H1 (cell line): Measurements from ENCODE around the gene GEMIN7. TPM values are rescaled to one million over a fixed set of nuclear protein-coding genes. Genes with fewer than 3 reads are reported as not detected.

Experiments used
- CTCF ChIA-PET: fragments of 300-600 bp; sonication (Branson Sonifier 250); formaldehyde crosslinking; loops from one replicate; lab custom pipeline; 2021; ENCODE audit not compliant: partially characterized antibody; lab: Charles Lee
- POLR2A ChIA-PET: fragments of 300-600 bp; sonication (Branson Sonifier 250); formaldehyde crosslinking; loops from one replicate; lab custom pipeline; 2021; ENCODE audit warnings: inconsistent platforms; ENCODE audit not compliant: partially characterized antibody; lab: Charles Lee
- DNase-seq, 2 experiments: peaks; one replicate each; pipeline versions ENCODE4 v3.0.0 to v3.0.0-alpha.2; 2010 to 2022; ENCODE audit warnings: low spot score in 2 of 2, low read depth in 1 of 2, mixed read lengths in 1 of 2
- FAIRE-seq: peaks from 2 replicates; lab custom pipeline; 2011; peaks lifted over from hg19 to GRCh38; lab: Jason Lieb, UNC
- H2AFZ ChIP-seq: 2 replicates; pipeline ENCODE4 v1.8.1; 2012; ENCODE audit warnings: low read length, inconsistent platforms
- H2AK5ac ChIP-seq: 2 replicates; pipeline ENCODE4 v1.6.1; 2013; ENCODE audit warnings: low read depth, low read length
- H2BK120ac ChIP-seq: replicated peaks from 2 replicates; pipeline ENCODE3; 2013; ENCODE audit warnings: low read depth, low read length, inconsistent platforms
- H2BK12ac ChIP-seq: 2 replicates; pipeline ENCODE4 v1.6.1; 2013; ENCODE audit warnings: low read depth, low read length
- H2BK15ac ChIP-seq: 2 replicates; pipeline ENCODE4 v1.6.1; 2013; ENCODE audit warnings: low read length
- H2BK20ac ChIP-seq: 2 replicates; pipeline ENCODE4 v1.6.1; 2013; ENCODE audit warnings: low read length
- H2BK5ac ChIP-seq: 2 replicates; pipeline ENCODE4 v1.6.1; 2013; ENCODE audit warnings: low read depth, low read length
- H3K14ac ChIP-seq: 2 replicates; pipeline ENCODE4 v1.6.1; 2013; ENCODE audit warnings: inconsistent platforms; ENCODE audit not compliant: insufficient read length
- H3K18ac ChIP-seq: 2 replicates; pipeline ENCODE4 v1.6.1; 2013; ENCODE audit warnings: low read length; ENCODE audit errors: extremely low read depth
- H3K23ac ChIP-seq: 2 replicates; pipeline ENCODE4 v1.6.1; 2013; ENCODE audit warnings: inconsistent platforms; ENCODE audit not compliant: insufficient read length
- H3K23me2 ChIP-seq: 2 replicates; pipeline ENCODE4 v1.6.1; 2013; ENCODE audit warnings: low read depth, low read length
- H3K27ac ChIP-seq: 2 replicates; pipeline ENCODE4 v1.6.1; 2011; ENCODE audit warnings: low read depth, low read length, inconsistent platforms
- H3K27me3 ChIP-seq, 4 experiments: replicated peaks in 1 of 4; 1 replicate in 1 of 4; 2 replicates in 3 of 4; pipeline versions ENCODE4 v1.6.1 to v1.8.1; 2011 to 2013; ENCODE audit warnings: low read length in 3 of 4, mild to moderate bottlenecking in 3 of 4, inconsistent platforms in 2 of 4, mixed read lengths in 2 of 4, moderate library complexity in 1 of 4; ENCODE audit not compliant: control insufficient read depth in 3 of 4, insufficient read depth in 3 of 4; ENCODE audit errors: extremely low read depth in 1 of 4
- H3K36me3 ChIP-seq, 4 experiments: 2 replicates each; pipeline versions ENCODE4 v1.6.1 to v1.8.1; 2011 to 2013; ENCODE audit warnings: mild to moderate bottlenecking in 4 of 4, low read length in 3 of 4, moderate library complexity in 2 of 4, control low read depth in 1 of 4, inconsistent platforms in 1 of 4; ENCODE audit not compliant: insufficient read depth in 4 of 4, control insufficient read depth in 2 of 4
- H3K4ac ChIP-seq: replicated peaks from 2 replicates; pipeline ENCODE3; 2013; ENCODE audit warnings: low read length, low read depth, mixed read lengths, inconsistent platforms; ENCODE audit not compliant: insufficient read length
- H3K4me1 ChIP-seq, 4 experiments: replicated peaks in 1 of 4; 1 replicate in 1 of 4; 2 replicates in 3 of 4; pipeline versions ENCODE4 v1.6.1 to v1.8.1; 2011 to 2013; ENCODE audit warnings: low read length in 3 of 4, inconsistent platforms in 2 of 4, mixed read lengths in 1 of 4; ENCODE audit not compliant: insufficient read depth in 4 of 4, control insufficient read depth in 3 of 4
- H3K4me2 ChIP-seq, 2 experiments: 2 replicates each; pipeline versions ENCODE4 v1.6.1 to v1.8.1; 2011 to 2013; ENCODE audit warnings: low read depth in 2 of 2, low read length in 2 of 2, control low read depth in 1 of 2, inconsistent platforms in 1 of 2, mild to moderate bottlenecking in 1 of 2; ENCODE audit not compliant: insufficient read depth in 1 of 2
- H3K4me3 ChIP-seq, 4 experiments: fragments of 200-600, 300-600 bp in 1 of 4; sonication (generic), shearing (Covaris generic), sonication (Bioruptor Twin) in 1 of 4; 2 replicates each; pipeline versions ENCODE4 v1.5.1 to v1.8.1; 2011 to 2016; ENCODE audit warnings: low read length in 4 of 4, low read depth in 3 of 4, control low read depth in 2 of 4, inconsistent platforms in 2 of 4, mild to moderate bottlenecking in 2 of 4, mixed read lengths in 1 of 4, moderate library complexity in 1 of 4; ENCODE audit not compliant: insufficient read depth in 2 of 4; ENCODE audit errors: extremely low read depth in 1 of 4
- H3K56ac ChIP-seq: replicated peaks from 2 replicates; pipeline ENCODE3; 2013; ENCODE audit warnings: low read depth, mild to moderate bottlenecking, mixed read lengths, low read length, inconsistent platforms; ENCODE audit not compliant: insufficient read length
- H3K79me1 ChIP-seq: 2 replicates; pipeline ENCODE4 v1.6.1; 2013; ENCODE audit warnings: low read depth, low read length, control low read depth
- H3K79me2 ChIP-seq, 2 experiments: 2 replicates each; pipeline versions ENCODE4 v1.6.1 to v1.8.1; 2012 to 2013; ENCODE audit warnings: low read length in 2 of 2, mild to moderate bottlenecking in 2 of 2, inconsistent platforms in 1 of 2; ENCODE audit not compliant: insufficient read depth in 2 of 2, control insufficient read depth in 1 of 2
- H3K9ac ChIP-seq, 4 experiments: replicated peaks in 1 of 4; 1 replicate in 1 of 4; 2 replicates in 3 of 4; pipeline versions ENCODE4 v1.6.1 to v1.8.1; 2011 to 2013; ENCODE audit warnings: low read depth in 3 of 4, low read length in 3 of 4, control low read depth in 2 of 4, mild to moderate bottlenecking in 2 of 4, moderate library complexity in 2 of 4, inconsistent platforms in 1 of 4; ENCODE audit errors: extremely low read depth in 1 of 4
- H3K9me3 ChIP-seq, 2 experiments: 2 replicates each; pipeline versions ENCODE4 v1.6.1 to v1.8.1; 2012 to 2013; ENCODE audit warnings: mild to moderate bottlenecking in 2 of 2, moderate library complexity in 2 of 2, control low read depth in 1 of 2, inconsistent platforms in 1 of 2, low read depth in 1 of 2, low read length in 1 of 2, mixed read lengths in 1 of 2; ENCODE audit not compliant: insufficient read depth in 2 of 2
- H4K20me1 ChIP-seq, 2 experiments: replicated peaks in 1 of 2; 2 replicates each; pipeline versions ENCODE3 to v1.8.1; 2011 to 2013; ENCODE audit warnings: inconsistent platforms in 2 of 2, low read length in 2 of 2, mild to moderate bottlenecking in 1 of 2; ENCODE audit not compliant: insufficient read depth in 2 of 2, control insufficient read depth in 1 of 2
- H4K5ac ChIP-seq: 2 replicates; pipeline ENCODE4 v1.6.1; 2013; ENCODE audit warnings: low read length, low read depth, mixed read lengths, inconsistent platforms; ENCODE audit not compliant: insufficient read length
- H4K8ac ChIP-seq: 2 replicates; pipeline ENCODE4 v1.8.0; 2013; ENCODE audit warnings: mild to moderate bottlenecking, moderate library complexity, low read length, inconsistent platforms; ENCODE audit not compliant: insufficient read depth; ENCODE audit errors: extremely low read depth
- H4K91ac ChIP-seq: replicated peaks from 2 replicates; pipeline ENCODE3; 2013; ENCODE audit warnings: low read length, mixed read lengths, inconsistent platforms; ENCODE audit not compliant: insufficient read length
- BACH1 ChIP-seq: IDR thresholded peaks from 2 replicates; pipeline ENCODE4 v1.6.1; 2012; ENCODE audit warnings: low read length, improper control_type of control experiment
- CBX8 ChIP-seq: fragments of 300-800, 300-1000 bp; sonication (generic); IDR thresholded peaks from 2 replicates; pipeline ENCODE4 v1.7.1; 2016; ENCODE audit warnings: low read depth, low read length, borderline replicate concordance
- E2F6 ChIP-seq: IDR thresholded peaks from 2 replicates; pipeline ENCODE4 v1.6.1; 2012; ENCODE audit warnings: inconsistent platforms
- POLR2A ChIP-seq, 2 experiments: IDR thresholded peaks; 1 replicate in 1 of 2; 2 replicates in 1 of 2; pipeline ENCODE4 v1.6.1; 2011; ENCODE audit warnings: low read depth in 2 of 2, low read length in 2 of 2, mild to moderate bottlenecking in 2 of 2; ENCODE audit errors: control extremely low read depth in 1 of 2
- POU5F1 ChIP-seq: IDR thresholded peaks from 2 replicates; pipeline ENCODE4 v1.6.1; 2011; ENCODE audit warnings: low read depth, mild to moderate bottlenecking, low read length, moderate library complexity
- RFX5 ChIP-seq: IDR thresholded peaks from 2 replicates; pipeline ENCODE4 v1.6.1; 2011; ENCODE audit warnings: low read depth, low read length, improper control_type of control experiment, borderline replicate concordance
- SIX5 ChIP-seq: IDR thresholded peaks from 2 replicates; pipeline ENCODE4 v1.6.1; 2011; ENCODE audit warnings: mild to moderate bottlenecking, low read depth, low read length
- ZNF274 ChIP-seq: IDR thresholded peaks from 2 replicates; pipeline ENCODE4 v1.7.0; 2012; ENCODE audit warnings: low read length, borderline replicate concordance; ENCODE audit errors: extremely low read depth
- WGBS, 2 experiments: shearing (Covaris generic) in 1 of 2; methylation state at CpG; one replicate each; pipeline versions ENCODE4 v1.1.6 to v1.1.7; 2013 to 2015; ENCODE audit warnings: low lambda C conversion rate in 2 of 2, mixed read lengths in 2 of 2, inconsistent platforms in 1 of 2, low coverage in 1 of 2, missing lambda C conversion rate in 1 of 2; ENCODE audit not compliant: insufficient replicate concordance in 2 of 2, insufficient coverage in 1 of 2, insufficient read length in 1 of 2; ENCODE audit errors: extremely low coverage in 1 of 2, missing lambda C conversion rate in 1 of 2; 5-methylcytosine and 5-hydroxymethylcytosine counted together
- polyA plus RNA-seq, 7 experiments: library from polyadenylated mRNA; depleted of rRNA in 3 of 7; stranded (reverse) in 5 of 7; unstranded in 2 of 7; fragments of >200 nt in 5 of 7; fragments of 200-250 nt in 2 of 7; gene quantifications; 1 replicate in 5 of 7; 2 replicates in 1 of 7; 4 replicates in 1 of 7; pipeline versions ENCODE4 v1.2.1 to v1.2.3, GENCODE V29; 2011 to 2013; ENCODE audit warnings: missing spikeins in 2 of 7, mixed read lengths in 2 of 7
- total RNA-seq: library from RNA; stranded (reverse); fragmentation: NEBNext Ultra II Directional; extraction: Animal tissue kit (Norgen Biotek cat#: 25700); gene quantifications from 2 replicates; pipeline ENCODE4 v1.2.1, GENCODE V29; 2021

The GEMIN7 gene
- total and polyA plus RNA-seq, 2 of the 8 experiments (the other 6 are each of a cell fraction or from before 2014, with no cell fraction given) = 48.0 to 91.6 TPM

GRCh38 chr19:45063851-45064801 is 14.9 kb upstream of the GEMIN7 start:
- DNase-seq = no peak
- WGBS, 2 experiments = 98% methylated on average over 25 of the region's 85 CpGs; no CpG with 5 or more reads in 1 of the 2 experiments
- Histone ChIP-seq H3K79me2 (no peaks in the 10 kb centered on the region), H2AFZ (no peak overlapping the region), H3K27me3 (no peaks in the 10 kb centered on the region), H4K91ac (no peak overlapping the region), H3K9me3 (no peaks in the 10 kb centered on the region; a peak in 1 of 4 replicates), H4K20me1 (peaks cover 9 to 13% of the 10 kb centered on the region in 2 experiments), H4K8ac (no peak overlapping the region), H3K14ac (no peak overlapping the region), H3K4me2 (no peak overlapping the region), H2BK12ac (no peak overlapping the region), H3K4ac (no peak overlapping the region), H3K27ac (no peak overlapping the region), H3K36me3 (peaks cover 11 to 54% (median 32%) of the 10 kb centered on the region in 4 experiments; a peak in 7 of 8 replicates), H3K79me1 (peaks cover 4% of the 10 kb centered on the region; the same call in 1 of the 2 replicates), H2BK20ac (no peak overlapping the region), H2BK15ac (no peak overlapping the region), H2BK5ac (no peak overlapping the region), H2BK120ac (no peak overlapping the region), H3K56ac (no peak overlapping the region), H4K5ac (no peak overlapping the region), H2AK5ac (no peak overlapping the region), H3K4me1 (peaks cover 0 to 4% (median 1%) of the 10 kb centered on the region in 4 experiments; a peak in 4 of 7 replicates), H3K4me3 (no peak overlapping the region), H3K23ac (no peak overlapping the region), H3K23me2 (no peaks in the 10 kb centered on the region), H3K9ac (no peak overlapping the region), H3K18ac (no peak overlapping the region)
- TF ChIP-seq BACH1 = no peak
- no peak for TF ChIP-seq CBX8
- no peak for TF ChIP-seq E2F6
- no peak for TF ChIP-seq ZNF274
- no peak for TF ChIP-seq POLR2A (IDR thresholded peaks at IDR 0.05; ENCODE audit: control extremely low read depth in 1 of 2, low read depth in 2 of 2, low read length in 2 of 2)
- no peak for TF ChIP-seq POU5F1
- TF ChIP-seq SIX5 = no peak
- TF ChIP-seq RFX5 = no peak
- no peak for FAIRE-seq
- CTCF ChIA-PET = interaction anchor here (1.1 to 3.5 kb wide), 3 partner anchors 10 to 79 kb away, joined by 3 to 9 read pairs (median 3); no protein-coding TSS in a partner anchor
- POLR2A ChIA-PET = interaction anchor here (0.7 to 6.9 kb wide), 6 partner anchors 13 to 88 kb away, joined by 3 to 61 read pairs (median 3); partner anchors contain the start of genes GEMIN7 and ZNF296
